ENCODE measurements around the gene CMKLR1. TPM values are rescaled to one million over a fixed set of nuclear protein-coding genes. Genes with fewer than 3 reads are reported as not detected.

CMKLR1 gene
- total and polyA plus RNA-seq, 2 donors (not counting 1 experiment from before 2014, with no cell fraction given), result 0.06 to 0.54 TPM

DNA sequence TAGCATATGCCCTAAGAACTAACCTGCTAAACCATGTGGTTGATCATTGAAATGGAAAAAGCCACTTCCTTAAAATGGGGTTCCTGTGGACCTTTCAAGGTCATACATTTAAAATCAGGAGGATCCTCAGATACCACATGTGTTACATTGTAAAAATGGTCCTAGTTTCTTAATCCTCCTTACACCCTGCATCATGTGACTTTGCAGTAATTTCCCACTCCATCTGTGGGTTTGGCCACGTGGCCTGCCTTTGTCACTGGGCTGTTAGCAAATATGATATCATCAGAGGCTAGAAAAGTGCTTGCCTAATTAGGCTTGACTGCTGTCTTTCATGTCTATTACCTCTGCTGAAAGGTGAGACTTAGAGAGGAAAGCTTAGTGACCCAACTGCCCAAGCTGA is 70.7 kb downstream of the CMKLR1 start:
- ATAC-seq (ENCODE audit: low read depth), result no peak
- H3K27ac Mint-ChIP-seq, result no peak overlapping the region
- no peak for DNase-seq
- Histone ChIP-seq H3K79me2 (ENCODE audit: control insufficient read depth, insufficient read depth, low read length) (no peaks in the 10 kb centered on the region), H3K9me3 (ENCODE audit: control extremely low read depth in 1 of 3, control insufficient read depth in 2 of 3, insufficient read depth in 1 of 3, low read length in 2 of 3) (no peaks in the 10 kb centered on the region), H3K36me3 (replicated peaks in 1 of 2; ENCODE audit: control extremely low read depth in 1 of 2, control insufficient read depth in 1 of 2, extremely low read depth in 1 of 2, insufficient read depth in 2 of 2, low read length in 1 of 2) (no peaks in the 10 kb centered on the region), H4K20me1 (ENCODE audit: control insufficient read depth, insufficient read depth, low read length, poor library complexity, severe bottlenecking) (no peaks in the 10 kb centered on the region), H3K4me1 (ENCODE audit: control insufficient read depth in 2 of 2, insufficient read depth in 2 of 2, low read length in 2 of 2) (no peaks in the 10 kb centered on the region), H3K4me3 (ENCODE audit: control extremely low read depth in 1 of 5, extremely low read depth in 1 of 5, insufficient read depth in 1 of 5, low read depth in 2 of 5, low read length in 4 of 5) (no peak overlapping the region), H3K27ac (ENCODE audit: low read length in 2 of 2) (no peak overlapping the region), H3K9ac (ENCODE audit: low read length) (no peak overlapping the region), H3K4me2 (replicated peaks; ENCODE audit: low read depth, low read length, poor library complexity, severe bottlenecking) (no peak overlapping the region), H2AFZ (ENCODE audit: insufficient read depth, low read depth, low read length, poor library complexity, severe bottlenecking) (no peak overlapping the region), H3K27me3 (replicated peaks in 1 of 4; ENCODE audit: control extremely low read depth in 1 of 4, control insufficient read depth in 3 of 4, insufficient read depth in 4 of 4, low read length in 3 of 4) (peaks cover 0 to 7% (median 0%) of the 10 kb centered on the region in 4 experiments)
- no peaks in the 10 kb centered on the region for H3K9me3 Mint-ChIP-seq (ENCODE audit: insufficient read depth)
- H3K4me1 Mint-ChIP-seq, result no peaks in the 10 kb centered on the region
- WGBS (ENCODE audit: insufficient coverage), result no CpG with 5 or more reads among the region's 1 CpG
- no peak for TF ChIP-seq EZH2 (IDR thresholded peaks at IDR 0.05; ENCODE audit: borderline replicate concordance, insufficient read depth, low read depth, low read length, poor library complexity, severe bottlenecking)
- TF ChIP-seq, protein P1, sequence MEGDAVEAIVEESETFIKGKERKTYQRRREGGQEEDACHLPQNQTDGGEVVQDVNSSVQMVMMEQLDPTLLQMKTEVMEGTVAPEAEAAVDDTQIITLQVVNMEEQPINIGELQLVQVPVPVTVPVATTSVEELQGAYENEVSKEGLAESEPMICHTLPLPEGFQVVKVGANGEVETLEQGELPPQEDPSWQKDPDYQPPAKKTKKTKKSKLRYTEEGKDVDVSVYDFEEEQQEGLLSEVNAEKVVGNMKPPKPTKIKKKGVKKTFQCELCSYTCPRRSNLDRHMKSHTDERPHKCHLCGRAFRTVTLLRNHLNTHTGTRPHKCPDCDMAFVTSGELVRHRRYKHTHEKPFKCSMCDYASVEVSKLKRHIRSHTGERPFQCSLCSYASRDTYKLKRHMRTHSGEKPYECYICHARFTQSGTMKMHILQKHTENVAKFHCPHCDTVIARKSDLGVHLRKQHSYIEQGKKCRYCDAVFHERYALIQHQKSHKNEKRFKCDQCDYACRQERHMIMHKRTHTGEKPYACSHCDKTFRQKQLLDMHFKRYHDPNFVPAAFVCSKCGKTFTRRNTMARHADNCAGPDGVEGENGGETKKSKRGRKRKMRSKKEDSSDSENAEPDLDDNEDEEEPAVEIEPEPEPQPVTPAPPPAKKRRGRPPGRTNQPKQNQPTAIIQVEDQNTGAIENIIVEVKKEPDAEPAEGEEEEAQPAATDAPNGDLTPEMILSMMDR (IDR thresholded peaks at IDR 0.05), result no peak
- POLR2A ChIA-PET, result no interaction called here
- intact Hi-C loops (cut with micrococcal nuclease), result no loop called here
- peaks cover 15% of the 10 kb centered on the region for H3K27me3 Mint-ChIP-seq
- CTCF ChIA-PET, result no interaction called here
- H3K4me3 Mint-ChIP-seq, result no peak overlapping the region

DNA sequence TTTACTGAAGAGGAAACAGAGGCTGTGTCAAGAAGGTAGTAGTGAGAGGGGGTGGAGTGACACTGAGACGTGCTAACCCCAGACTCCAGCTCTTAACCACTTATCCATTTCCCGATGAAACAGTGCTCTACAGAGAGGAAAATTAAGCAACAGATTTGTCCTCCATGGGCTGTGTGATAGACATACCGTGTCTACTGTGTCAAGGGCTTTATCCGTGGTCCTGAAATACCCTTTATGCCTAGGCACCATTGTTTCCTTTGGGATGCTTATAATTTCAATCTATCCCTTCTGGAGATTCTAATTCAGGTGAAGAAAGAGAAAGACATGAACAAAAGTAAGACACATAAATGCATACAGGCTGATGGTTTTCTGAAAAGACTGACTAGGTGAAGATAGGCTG is 71.7 kb downstream of the CMKLR1 start:
- Histone ChIP-seq H3K79me2 (ENCODE audit: control insufficient read depth, insufficient read depth, low read length) (no peaks in the 10 kb centered on the region), H3K27ac (ENCODE audit: low read length in 2 of 2) (no peak overlapping the region), H3K4me2 (replicated peaks; ENCODE audit: low read depth, low read length, poor library complexity, severe bottlenecking) (no peak overlapping the region), H3K4me1 (ENCODE audit: control insufficient read depth in 2 of 2, insufficient read depth in 2 of 2, low read length in 2 of 2) (no peaks in the 10 kb centered on the region), H3K36me3 (replicated peaks in 1 of 2; ENCODE audit: control extremely low read depth in 1 of 2, control insufficient read depth in 1 of 2, extremely low read depth in 1 of 2, insufficient read depth in 2 of 2, low read length in 1 of 2) (no peaks in the 10 kb centered on the region), H4K20me1 (ENCODE audit: control insufficient read depth, insufficient read depth, low read length, poor library complexity, severe bottlenecking) (no peaks in the 10 kb centered on the region), H3K27me3 (replicated peaks in 1 of 4; ENCODE audit: control extremely low read depth in 1 of 4, control insufficient read depth in 3 of 4, insufficient read depth in 4 of 4, low read length in 3 of 4) (peaks cover 0 to 7% (median 0%) of the 10 kb centered on the region in 4 experiments), H3K4me3 (ENCODE audit: control extremely low read depth in 1 of 5, extremely low read depth in 1 of 5, insufficient read depth in 1 of 5, low read depth in 2 of 5, low read length in 4 of 5) (no peak overlapping the region), H2AFZ (ENCODE audit: insufficient read depth, low read depth, low read length, poor library complexity, severe bottlenecking) (no peak overlapping the region), H3K9me3 (ENCODE audit: control extremely low read depth in 1 of 3, control insufficient read depth in 2 of 3, insufficient read depth in 1 of 3, low read length in 2 of 3) (no peaks in the 10 kb centered on the region), H3K9ac (ENCODE audit: low read length) (no peak overlapping the region)
- 100% methylated on average over 2 of the region's 4 CpGs for WGBS (ENCODE audit: insufficient coverage)
- POLR2A ChIA-PET, result no interaction called here
- CTCF ChIA-PET, result no interaction called here
- no peaks in the 10 kb centered on the region for H3K4me1 Mint-ChIP-seq
- ATAC-seq (ENCODE audit: low read depth) (no peak), DNase-seq (no peak)
- peaks cover 19% of the 10 kb centered on the region for H3K27me3 Mint-ChIP-seq
- H3K4me3 Mint-ChIP-seq, result no peak overlapping the region
- intact Hi-C loops (cut with micrococcal nuclease), result no loop called here
- H3K27ac Mint-ChIP-seq, result no peak overlapping the region
- TF ChIP-seq, protein P1 (IDR thresholded peaks at IDR 0.05), result no peak
- no peak for TF ChIP-seq EZH2 (IDR thresholded peaks at IDR 0.05; ENCODE audit: borderline replicate concordance, insufficient read depth, low read depth, low read length, poor library complexity, severe bottlenecking)
- H3K9me3 Mint-ChIP-seq (ENCODE audit: insufficient read depth), result peaks cover 3% of the 10 kb centered on the region

Data from B cell (primary cell).